Stimulated activated CD4-positive, alpha-beta T cell treated with anti-CD3 and anti-CD28 coated beads, Interleukin-15, amount 100 ng/mL, for 48 hours (primary cell): Measurements from ENCODE around the gene FGF12.

Experiments used
- DNase-seq, 2 donors: peaks; one replicate each; pipeline ENCODE4 v3.0.0-alpha.2; 2020; ENCODE audit warnings: low read depth in 2 of 2

Gene FGF12

DNA sequence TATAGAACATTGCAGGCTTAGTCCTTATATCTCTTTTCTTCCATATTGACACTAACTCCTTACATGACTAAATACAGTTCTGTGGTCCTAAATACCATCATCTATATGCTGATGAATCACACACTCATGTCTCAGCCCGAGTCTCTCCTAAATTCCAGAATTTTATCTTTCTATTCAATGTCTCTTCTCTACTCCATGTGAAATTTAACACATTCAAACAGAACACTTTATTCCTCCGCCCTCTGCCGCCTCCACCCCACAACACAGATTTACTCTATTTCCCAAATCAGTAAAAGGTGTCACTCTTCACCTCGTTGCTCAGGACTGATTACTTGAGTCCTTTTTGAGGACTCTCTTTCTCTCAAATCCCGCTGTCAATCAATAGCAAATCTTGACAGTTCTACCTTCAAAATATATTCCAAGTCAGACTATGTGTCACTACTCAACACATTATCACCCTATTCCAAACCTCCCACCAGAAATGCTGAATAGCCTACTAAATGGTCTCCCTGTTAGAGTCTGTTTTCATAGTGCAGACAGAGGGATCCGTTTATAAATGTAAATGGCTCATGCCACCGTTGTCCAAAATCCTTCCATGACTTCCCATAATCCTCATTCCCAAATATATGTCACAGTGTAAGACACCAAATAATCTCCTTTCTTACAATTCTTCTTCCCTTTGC lies 230.3 kb downstream of the FGF12 start:
- DNase-seq, result no peak

GRCh38 chr3:192494174-192494573 lies 233.2 kb downstream of the FGF12 start:
- no peak for DNase-seq

DNA sequence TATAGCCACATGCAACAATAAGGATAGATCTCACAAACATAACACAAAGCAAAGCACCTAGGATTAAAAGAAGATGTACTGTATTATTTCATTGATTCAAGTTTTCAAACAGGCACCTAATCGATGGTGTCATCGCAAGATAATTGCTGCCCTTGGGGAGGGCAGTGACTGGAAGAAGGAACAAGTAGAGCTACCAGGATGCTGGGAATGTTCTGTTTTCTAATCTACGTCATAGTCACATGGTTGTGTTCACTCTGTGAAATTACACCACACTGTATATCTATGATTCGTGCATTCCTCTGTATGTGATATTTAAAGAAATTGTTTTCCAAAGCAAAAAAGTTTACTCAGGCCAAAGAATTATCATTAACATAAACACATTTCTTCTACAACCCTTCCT lies 236.6 kb downstream of the FGF12 start:
- no peak for DNase-seq

- no peak for DNase-seq
Observed at GRCh38 chr3:192489579-192489978, 237.8 kb downstream of the FGF12 start.

DNA sequence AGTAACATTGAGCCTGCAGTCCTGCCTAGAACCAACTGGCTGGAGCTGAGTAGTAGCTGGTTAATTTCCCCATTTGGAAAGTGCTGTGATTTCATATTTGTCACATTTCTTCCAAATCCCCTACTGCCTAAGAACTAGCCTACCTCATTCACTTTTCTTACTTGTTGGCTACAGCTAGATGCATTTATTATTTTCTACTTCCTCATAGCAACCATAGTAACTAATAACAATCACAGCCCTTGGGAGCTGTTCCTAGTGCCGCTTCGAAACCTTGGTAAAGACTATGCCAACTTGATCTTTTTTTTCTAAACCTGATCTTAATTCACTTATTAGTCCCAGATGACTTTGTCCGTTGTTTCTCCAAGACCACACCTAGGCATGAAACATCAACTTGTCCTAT lies 240.3 kb downstream of the FGF12 start:
- no peak for DNase-seq

GRCh38 chr3:192482809-192483208 lies 244.5 kb downstream of the FGF12 start:
- no peak for DNase-seq

DNA sequence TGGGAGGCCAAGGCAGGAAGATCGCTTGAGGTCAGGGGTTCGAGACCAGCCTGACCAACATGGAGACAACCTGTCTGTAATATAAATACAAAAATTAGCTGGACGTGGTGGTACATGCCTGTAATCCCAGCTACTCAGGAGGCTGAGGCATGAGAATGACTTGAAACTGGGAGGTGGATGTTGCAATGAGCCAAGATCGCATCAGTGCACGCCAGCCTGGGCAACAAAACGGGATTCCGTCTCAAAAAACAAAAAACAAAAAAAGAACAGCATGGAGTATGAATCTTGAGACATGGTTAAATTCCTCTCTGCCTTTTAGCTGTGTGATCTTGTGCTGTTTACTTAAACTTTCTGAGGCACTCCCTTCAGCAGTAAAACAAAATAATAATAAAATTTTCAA lies 244.9 kb downstream of the FGF12 start:
- DNase-seq, result no peak

- DNase-seq, result no peak
Observed at GRCh38 chr3:192481638-192482037, 245.7 kb downstream of the FGF12 start.

DNA sequence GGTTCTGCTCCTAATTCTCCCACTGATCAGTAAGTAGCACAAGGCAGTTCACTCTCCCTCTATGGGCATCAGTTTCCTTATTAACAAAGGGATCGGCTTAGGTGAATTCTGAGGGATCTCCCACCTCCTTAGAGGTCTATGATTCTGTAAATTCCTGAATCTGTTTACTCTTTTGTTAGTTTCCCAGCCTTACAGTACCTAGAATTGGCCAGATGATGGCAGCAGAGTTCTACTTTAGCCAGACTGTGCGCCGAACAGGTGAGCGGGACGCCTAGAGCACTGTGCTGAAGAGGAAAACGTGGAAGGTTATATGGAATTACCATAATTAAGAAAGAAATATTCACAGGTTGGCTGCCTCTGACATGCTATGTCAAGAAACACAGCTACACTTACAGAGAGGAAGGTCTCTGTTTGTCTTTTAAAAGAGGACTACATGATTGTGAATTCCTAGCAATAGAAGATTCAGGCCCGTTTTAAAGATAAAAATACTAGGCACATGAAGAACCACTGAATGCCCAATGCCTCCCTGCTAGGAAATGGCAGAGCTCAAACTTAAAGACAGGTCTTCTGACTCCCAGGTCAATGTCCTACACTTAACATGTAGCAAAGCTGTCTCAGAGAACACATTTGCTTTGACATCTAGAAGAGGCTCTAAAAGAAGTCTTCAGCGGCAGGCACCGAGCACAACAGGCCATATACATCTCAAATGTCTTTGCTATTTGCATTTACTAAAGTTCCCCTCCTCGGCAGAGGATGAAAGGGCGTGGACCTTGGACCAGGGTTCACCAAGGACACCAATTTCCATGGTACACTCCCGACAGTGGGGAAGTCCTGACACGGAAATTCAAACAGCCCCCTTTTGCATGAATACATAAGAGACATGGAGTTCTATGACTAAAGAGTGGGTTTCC lies 259.9 kb downstream of the FGF12 start:
- DNase-seq, result peak; percentile 1 to 37

DNA sequence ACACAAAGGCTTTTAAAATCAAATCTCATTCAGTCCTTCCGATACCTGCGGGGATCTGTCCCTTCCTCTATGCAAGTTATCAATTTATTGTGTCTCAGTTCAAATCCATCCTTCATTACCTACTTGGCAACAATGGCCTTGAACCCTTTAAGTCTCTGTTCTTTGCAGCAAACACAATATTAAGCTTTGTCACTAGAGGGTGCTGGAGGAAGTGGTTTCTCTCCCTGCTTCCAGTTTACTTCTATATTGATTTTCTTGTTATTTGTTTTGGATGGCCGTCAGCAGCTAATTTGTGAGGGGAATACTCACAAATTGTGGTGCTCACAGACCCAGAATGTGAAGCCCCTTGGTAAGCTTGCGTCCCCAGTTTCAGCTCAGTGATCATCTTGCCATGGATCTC lies 278.3 kb downstream of the FGF12 start:
- no peak for DNase-seq

DNA sequence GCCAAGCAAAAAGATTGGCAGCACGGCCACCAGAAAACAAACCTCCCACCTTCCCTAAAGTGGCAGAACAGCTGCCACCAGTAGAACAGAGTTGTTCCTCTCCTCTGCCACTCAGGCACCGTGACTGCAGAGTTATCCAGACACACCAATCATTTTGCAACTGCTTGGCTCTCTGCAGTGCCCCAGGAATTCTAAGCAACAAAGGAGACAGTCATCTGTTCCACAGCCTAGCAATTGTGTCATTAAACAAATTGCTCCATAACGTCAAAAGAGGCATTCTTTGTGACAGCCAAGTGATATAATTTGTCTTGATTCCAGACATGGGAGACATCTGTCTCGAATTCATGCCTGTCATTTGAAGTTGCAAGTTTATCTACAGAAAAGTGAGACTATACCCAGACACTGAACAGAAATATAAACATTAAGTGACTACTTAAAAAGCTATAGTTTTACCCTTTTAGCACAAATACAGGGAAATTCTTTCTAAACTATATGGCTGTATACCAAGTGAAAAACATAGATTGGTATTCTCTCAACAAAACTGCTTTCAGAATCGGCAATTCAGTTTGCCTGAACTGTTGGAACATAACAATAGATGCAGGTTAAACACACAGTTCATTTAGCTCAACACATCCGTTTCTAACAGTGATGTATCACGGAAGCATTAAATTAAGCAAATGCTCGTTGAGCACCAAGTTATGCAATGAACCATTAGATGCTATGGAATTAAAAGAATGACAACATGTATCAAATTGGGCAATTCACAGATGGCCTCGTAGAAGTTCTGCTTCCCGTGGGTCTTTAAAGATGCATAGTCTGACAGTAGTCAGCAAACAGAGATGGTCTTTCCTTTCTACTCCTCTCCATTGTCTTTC lies 281.3 kb downstream of the FGF12 start:
- DNase-seq, result no peak

DNA sequence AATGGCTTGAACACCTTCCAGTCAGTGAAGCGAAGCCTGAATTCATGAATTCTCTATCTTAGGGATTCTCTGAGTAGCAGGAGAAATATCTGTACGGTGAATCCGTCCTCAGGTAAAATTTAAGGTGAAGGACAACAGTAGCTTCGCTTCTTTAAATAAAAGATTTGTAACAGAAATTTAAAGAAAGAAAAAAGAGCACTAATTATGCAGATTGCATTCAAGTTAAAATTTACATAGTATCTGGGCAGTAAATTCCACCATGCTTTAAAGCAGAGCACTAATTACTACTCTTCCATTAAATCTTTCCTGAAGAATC lies 282.6 kb downstream of the FGF12 start:
- DNase-seq, result no peak

GRCh38 chr3:192444096-192444790 lies 283.1 kb downstream of the FGF12 start:
- peak; percentile 23 to 32 for DNase-seq

- no peak for DNase-seq
Observed at GRCh38 chr3:192435241-192435640, 292.1 kb downstream of the FGF12 start.

DNA sequence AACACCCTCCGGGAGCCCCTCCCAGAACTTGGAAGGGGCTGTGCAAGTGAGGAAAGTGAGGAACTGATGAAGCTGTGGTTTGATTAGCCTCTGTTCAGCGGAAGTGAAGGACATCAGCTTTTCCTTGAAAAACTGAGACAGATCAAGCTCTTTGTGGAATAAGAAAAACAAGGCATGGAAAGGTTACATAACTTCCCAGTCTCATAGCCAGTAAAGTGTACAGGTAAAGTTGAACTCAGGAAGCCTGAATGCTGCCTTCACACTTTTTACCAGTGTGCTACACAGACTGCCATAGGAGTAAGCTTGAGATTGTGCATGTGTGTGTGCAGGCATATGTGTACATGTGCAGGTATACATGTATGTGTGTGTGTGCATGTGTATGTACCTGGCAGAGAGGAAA lies 293.2 kb downstream of the FGF12 start:
- DNase-seq, result no peak

- DNase-seq, result no peak
Observed at GRCh38 chr3:192433704-192434103, 293.6 kb downstream of the FGF12 start.

DNA sequence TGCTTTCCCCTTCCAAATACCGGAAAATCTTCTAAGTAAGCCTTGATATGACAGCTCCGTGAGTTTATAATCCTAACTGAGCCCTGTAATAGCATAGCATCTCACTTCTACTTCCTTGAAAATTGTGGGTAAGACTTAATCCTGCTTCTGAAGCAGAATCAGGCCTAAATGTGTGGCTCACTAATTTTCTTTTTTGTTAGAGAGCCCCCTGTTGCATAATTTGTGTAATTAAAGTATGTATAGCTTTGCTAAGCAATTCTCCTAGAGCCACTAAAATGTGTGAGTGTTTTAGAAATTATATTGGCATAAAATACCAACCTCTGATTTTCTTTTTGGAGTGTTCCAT lies 304.4 kb downstream of the FGF12 start:
- DNase-seq, result no peak

DNA sequence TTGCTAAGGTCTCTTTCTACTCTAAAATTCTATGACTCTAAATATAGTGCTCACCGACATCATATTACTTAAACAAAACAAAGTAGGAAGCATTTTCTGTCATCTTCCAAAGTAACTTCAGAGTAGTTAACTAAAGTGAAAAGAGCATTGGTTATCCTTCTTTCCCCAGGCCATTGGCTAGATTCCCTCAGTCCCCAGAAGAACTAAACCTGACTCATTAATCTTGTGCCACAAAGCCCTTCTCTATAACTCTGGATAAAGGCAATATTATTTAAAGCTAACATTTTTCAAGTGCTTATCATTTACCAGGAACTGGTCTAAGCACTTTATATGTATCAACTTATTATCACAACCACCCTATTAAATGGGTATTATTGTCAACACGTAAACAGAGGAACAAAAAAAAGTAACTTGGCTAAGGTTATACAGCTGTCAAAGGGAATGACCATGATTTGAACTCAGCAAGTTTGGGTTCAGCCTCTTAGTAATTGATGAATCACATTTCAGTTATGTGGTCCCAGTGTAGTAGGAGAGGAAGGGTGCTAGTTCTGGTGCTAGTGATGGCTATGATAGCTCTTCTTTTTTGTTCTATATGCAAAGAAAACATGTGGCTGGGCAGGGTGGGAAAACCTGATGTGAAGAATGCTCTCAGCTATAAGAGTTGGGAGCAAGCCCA lies 304.9 kb downstream of the FGF12 start:
- DNase-seq, result no peak

DNA sequence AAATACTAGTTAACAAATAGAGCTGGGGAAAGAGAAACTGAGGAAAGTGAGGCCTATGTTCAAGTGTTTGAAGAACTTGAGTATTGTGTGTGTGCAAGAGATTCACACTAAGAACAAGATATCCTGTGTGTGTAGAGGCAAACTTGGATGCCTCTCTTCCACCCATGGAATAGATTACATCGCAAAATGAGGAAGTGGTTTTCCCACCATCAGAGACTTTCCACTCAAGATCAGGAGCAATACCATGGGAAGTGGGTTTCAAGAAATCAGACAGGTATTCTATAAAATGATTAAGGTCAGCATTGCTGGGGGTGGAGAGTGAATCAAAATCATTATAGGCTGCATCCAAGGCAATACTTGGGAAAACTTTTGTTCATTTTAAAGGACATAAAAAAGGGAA lies 308.0 kb downstream of the FGF12 start:
- DNase-seq, result no peak

DNA sequence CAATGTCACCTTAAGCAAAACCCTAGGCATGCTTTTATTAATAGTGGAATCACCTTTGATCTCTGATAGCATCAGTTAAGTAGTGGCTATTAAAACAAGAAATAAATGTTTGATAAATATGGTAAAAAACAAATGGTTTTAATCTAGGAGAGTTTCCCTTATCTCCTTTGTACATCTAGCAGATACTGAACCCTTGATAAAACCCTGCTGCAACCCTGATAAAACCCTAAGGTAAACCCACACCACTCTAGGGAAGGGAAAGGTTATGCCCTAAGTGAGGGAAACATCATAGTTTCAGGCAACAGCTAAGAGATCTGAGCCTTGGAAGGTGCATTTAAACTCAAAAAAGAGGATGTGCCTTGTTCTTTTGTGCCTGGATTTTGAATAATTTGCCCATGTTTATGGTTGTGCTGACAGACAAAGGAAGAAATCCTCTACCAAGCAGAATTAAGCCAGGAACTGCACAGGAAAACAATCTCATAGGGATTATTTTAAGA lies 309.7 kb downstream of the FGF12 start:
- no peak for DNase-seq

DNA sequence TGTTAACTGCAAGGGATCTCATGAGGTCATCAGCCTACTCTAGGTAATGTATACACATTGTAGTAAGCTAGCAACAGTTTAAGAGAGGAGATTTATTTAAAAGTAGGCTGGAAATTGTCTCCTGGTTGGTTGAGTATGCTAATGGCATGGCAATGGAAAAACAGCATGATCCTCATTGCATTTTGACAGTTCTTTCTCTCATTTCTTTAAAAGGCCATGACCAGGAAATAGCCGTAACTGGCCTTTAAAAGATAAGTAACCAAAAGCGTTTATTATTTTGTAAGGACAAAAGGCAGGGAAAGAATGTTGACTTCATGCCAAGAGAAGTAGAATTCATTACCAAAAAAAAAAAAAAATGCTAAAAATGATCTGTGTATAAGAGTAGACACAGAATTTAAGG lies 310.3 kb downstream of the FGF12 start:
- DNase-seq, result no peak
